Epithelial cell of proximal tubule (primary cell): Measurements from ENCODE around the gene STARD8. TPM values are rescaled to one million over a fixed set of nuclear protein-coding genes. Genes with fewer than 3 reads are reported as not detected.
"Not testable (repeated sequence)": the region's sequence is repeated elsewhere in the genome, so short reads cannot be mapped to it uniquely, and the experiment has no call there.

Source experiments
- DNase-seq: peaks from one replicate; pipeline ENCODE4 v3.0.0-alpha.2; 2011; ENCODE audit warnings: low read depth
- H3K4me3 ChIP-seq: 2 replicates; pipeline ENCODE4 v1.5.1; 2011; ENCODE audit warnings: low read depth, mild to moderate bottlenecking, low read length
- CTCF ChIP-seq: conservative IDR thresholded peaks from 2 replicates; pipeline ENCODE4 v1.5.1; 2012; ENCODE audit warnings: low read depth, mild to moderate bottlenecking, low read length
- total RNA-seq: library from RNA; depleted of rRNA; stranded (reverse); fragments of >200 nt; gene quantifications from 2 replicates; pipeline ENCODE4 v1.2.3, GENCODE V29; 2015

Gene STARD8
- total RNA-seq, 1 donor from 2014 or later, result 9.5 TPM

DNA sequence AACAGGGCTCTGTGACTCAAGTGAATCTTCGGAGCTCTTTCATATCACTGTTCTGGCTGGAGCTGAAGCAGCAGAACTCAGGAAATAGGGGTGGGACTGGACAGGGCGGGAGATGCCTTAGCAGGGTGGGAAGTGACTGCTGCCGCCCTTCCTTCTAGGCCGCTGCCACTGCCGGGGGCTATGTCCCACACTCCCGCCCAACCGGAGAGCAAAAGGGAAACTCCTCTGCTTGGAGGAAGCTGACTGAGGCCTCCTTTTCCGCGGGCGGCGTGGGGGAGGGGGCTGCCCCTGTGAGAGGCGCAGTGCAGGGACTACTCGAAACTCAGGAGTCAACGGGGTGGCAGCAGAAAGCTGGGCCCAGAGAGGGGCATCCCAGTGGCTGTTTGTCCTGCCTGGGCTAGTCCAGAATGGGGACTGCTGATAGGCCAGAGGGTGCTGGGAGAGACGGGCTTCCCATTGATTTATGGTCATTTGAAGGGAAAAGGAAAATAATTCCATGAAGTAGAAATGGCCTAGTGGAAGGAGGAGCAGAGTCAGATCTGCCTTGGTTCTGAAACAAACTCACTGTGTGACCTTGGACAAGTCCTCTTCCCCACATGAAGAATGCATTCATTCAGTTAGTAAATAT lies 36.9 kb downstream of the STARD8 start:
- DNase-seq, result no peak
- H3K4me3 ChIP-seq, result no peak overlapping the region
- TF ChIP-seq CTCF, result no peak

GRCh38 chrX:68684919-68685304 lies 37.4 kb downstream of the STARD8 start:
- DNase-seq, result no peak
- no peak for TF ChIP-seq CTCF
- H3K4me3 ChIP-seq, result no peak overlapping the region

DNA sequence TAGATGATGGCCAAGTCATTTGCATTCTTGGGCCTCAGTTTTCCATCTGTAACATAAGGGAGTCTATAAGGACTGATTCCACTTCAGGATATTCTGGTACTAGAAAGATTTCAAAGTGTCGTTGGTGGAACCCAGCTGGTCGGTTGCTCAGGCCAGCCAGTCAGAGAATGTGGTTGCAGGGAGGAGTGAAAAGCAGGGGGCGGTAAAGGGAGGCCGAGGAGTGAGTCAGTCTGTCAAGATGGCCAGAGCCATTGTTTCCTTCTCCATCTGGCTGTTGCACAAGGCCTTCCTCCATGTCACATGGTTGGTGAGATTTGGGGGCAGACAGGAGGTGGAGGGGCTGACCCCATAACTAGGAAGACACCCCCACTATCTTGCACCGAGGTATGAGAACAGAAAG lies 38.2 kb downstream of the STARD8 start:
- no peak for DNase-seq
- H3K4me3 ChIP-seq, result peak overlapping the region; percentile 36

GRCh38 chrX:68686097-68686977 lies 38.9 kb downstream of the STARD8 start:
- no peak for DNase-seq
- H3K4me3 ChIP-seq, result peak overlapping the region; percentile 36
- no peak for TF ChIP-seq CTCF

More for the DNA sequence above, 38.2 kb downstream of the STARD8 start:
- no peak for TF ChIP-seq CTCF

- H3K4me3 ChIP-seq, result not testable (repeated sequence)
Measured at GRCh38 chrX:68688931-68689330, 41.5 kb downstream of the STARD8 start.

GRCh38 chrX:68690936-68691501 lies 43.6 kb downstream of the STARD8 start:
- no peak overlapping the region for H3K4me3 ChIP-seq
- TF ChIP-seq CTCF, result no peak
- DNase-seq, result no peak

More at GRCh38 chrX:68688931-68689330, 41.5 kb downstream of the STARD8 start:
- DNase-seq, result not testable (repeated sequence)

GRCh38 chrX:68691921-68692320 lies 44.5 kb downstream of the STARD8 start:
- no peak for DNase-seq
- no peak overlapping the region for H3K4me3 ChIP-seq
- TF ChIP-seq CTCF, result no peak
